ENCODE results near the gene PDSS1. TPM values are rescaled to one million over a fixed set of nuclear protein-coding genes. Genes with fewer than 3 reads are reported as not detected.

PDSS1 gene
- total and polyA plus RNA-seq, 11 donors = 1.8 to 13.5 (median 5.6) TPM

- intact Hi-C loops (cut with DNase I) = no loop called here
- Histone ChIP-seq H3K27me3 (no peaks in the 10 kb centered on the region), H3K27ac (no peak overlapping the region), H3K4me3 (no peak overlapping the region), H3K36me3 (peaks cover 0 to 65% (median 29%) of the 10 kb centered on the region in 9 donors), H3K4me1 (no peaks in the 10 kb centered on the region), H3K9me3 (no peaks in the 10 kb centered on the region)
- ATAC-seq = no peak
- WGBS, 4 donors = 94% methylated on average over 2 of the region's 2 CpGs
- no peak for DNase-seq
- TF ChIP-seq POLR2A (IDR thresholded peaks at IDR 0.05) (no peak), CTCF (IDR thresholded peaks at IDR 0.05) (no peak)
These were observed 17.6 kb downstream of the PDSS1 start for GRCh38 chr10:26715137-26715487.

- no peaks in the 10 kb centered on the region for H3K4me1 ChIP-seq
- TF ChIP-seq POLR2A (IDR thresholded peaks at IDR 0.05) (no peak), CTCF (IDR thresholded peaks at IDR 0.05) (no peak)
- intact Hi-C loops (cut with DNase I) = no loop called here
- H3K27me3 ChIP-seq = no peaks in the 10 kb centered on the region
- no peaks in the 10 kb centered on the region for H3K9me3 ChIP-seq
- ATAC-seq = no peak
- DNase-seq = no peak
- H3K27ac ChIP-seq = no peak overlapping the region
- no peak overlapping the region for H3K4me3 ChIP-seq
- H3K36me3 ChIP-seq = peaks cover 0 to 66% (median 37%) of the 10 kb centered on the region in 9 donors
- WGBS, 4 donors = 82 to 91% (median 86%) methylated on average over 7 of the region's 7 CpGs
These were observed 20.0 kb downstream of the PDSS1 start for GRCh38 chr10:26717476-26717875.

GRCh38 chr10:26721561-26721960 lies 24.1 kb downstream of the PDSS1 start:
- Histone ChIP-seq H3K36me3 (peaks cover 0 to 68% (median 47%) of the 10 kb centered on the region in 9 donors), H3K27me3 (no peaks in the 10 kb centered on the region), H3K4me1 (no peaks in the 10 kb centered on the region), H3K4me3 (no peak overlapping the region), H3K27ac (peak overlapping the region in 1 of 12 donors; percentile 18), H3K9me3 (no peaks in the 10 kb centered on the region)
- TF ChIP-seq POLR2A (IDR thresholded peaks at IDR 0.05) (no peak), CTCF (IDR thresholded peaks at IDR 0.05) (no peak)
- intact Hi-C loops (cut with DNase I) = no loop called here
- ATAC-seq = peak in 1 of 4 donors; percentile 18
- 92 to 97% (median 95%) methylated on average over 7 of the region's 7 CpGs for WGBS, 4 donors
- DNase-seq = no peak

- TF ChIP-seq CTCF (IDR thresholded peaks at IDR 0.05) (no peak), POLR2A (IDR thresholded peaks at IDR 0.05) (no peak)
- DNase-seq (no peak), ATAC-seq (no peak)
- Histone ChIP-seq H3K4me1 (no peaks in the 10 kb centered on the region), H3K4me3 (no peak overlapping the region), H3K36me3 (peaks cover 0 to 67% (median 48%) of the 10 kb centered on the region in 9 donors), H3K27ac (no peak overlapping the region), H3K27me3 (no peaks in the 10 kb centered on the region), H3K9me3 (no peaks in the 10 kb centered on the region)
- intact Hi-C loops (cut with DNase I) = no loop called here
- 81 to 98% (median 90%) methylated on average over 4 of the region's 4 CpGs for WGBS, 4 donors
These were observed 25.5 kb downstream of the PDSS1 start for GRCh38 chr10:26723016-26723415.
